Central memory CD4-positive, alpha-beta T cell (primary cell): ENCODE results near the gene SFMBT1.
A peak's percentile ranks its signal among the peaks of the same experiment; 100 is the strongest.
"Not testable (repeated sequence)": the region's sequence is repeated elsewhere in the genome, so short reads cannot be mapped to it uniquely, and the experiment has no call there.

ENCODE experiments used
- DNase-seq: peaks from one replicate; pipeline ENCODE4 v3.0.0; 2022

The SFMBT1 gene

GRCh38 chr3:53072653-53073552 lies 27.0 kb upstream of the SFMBT1 start:
- peak; percentile 85 for DNase-seq

- no peak for DNase-seq
Measured at GRCh38 chr3:53071882-53072431, 26.1 kb upstream of the SFMBT1 start.

- DNase-seq, result no peak
Measured at GRCh38 chr3:53069422-53070068, 23.7 kb upstream of the SFMBT1 start.

GRCh38 chr3:53068176-53068575 lies 22.3 kb upstream of the SFMBT1 start:
- DNase-seq, result no peak

GRCh38 chr3:53067567-53067966 lies 21.7 kb upstream of the SFMBT1 start:
- no peak for DNase-seq

GRCh38 chr3:53065841-53066480 lies 20.1 kb upstream of the SFMBT1 start:
- DNase-seq, result no peak

- no peak for DNase-seq
Measured at GRCh38 chr3:53062905-53063304, 17.0 kb upstream of the SFMBT1 start.

GRCh38 chr3:53056442-53056841 lies 10.6 kb upstream of the SFMBT1 start:
- no peak for DNase-seq

- DNase-seq, result not testable (repeated sequence)
Measured at GRCh38 chr3:53054233-53054632, 8.4 kb upstream of the SFMBT1 start.

GRCh38 chr3:53051929-53052328 lies 6.1 kb upstream of the SFMBT1 start:
- no peak for DNase-seq

- no peak for DNase-seq
Measured at GRCh38 chr3:53049987-53050386, 4.1 kb upstream of the SFMBT1 start.

GRCh38 chr3:53046171-53047170 lies 598 bp upstream of the SFMBT1 start:
- peak; percentile 57 for DNase-seq

- DNase-seq, result peak; percentile 68
Measured at GRCh38 chr3:53044711-53045517, 959 bp downstream of the SFMBT1 start.

- no peak for DNase-seq
Measured at GRCh38 chr3:53044371-53044710, 1.5 kb downstream of the SFMBT1 start.

- DNase-seq, result no peak
Measured at GRCh38 chr3:53043738-53044137, 2.1 kb downstream of the SFMBT1 start.

- no peak for DNase-seq
Measured at GRCh38 chr3:53042651-53043050, 3.2 kb downstream of the SFMBT1 start.

- DNase-seq, result no peak
Measured at GRCh38 chr3:53040351-53040820, 5.5 kb downstream of the SFMBT1 start.

GRCh38 chr3:53039376-53039752 lies 6.5 kb downstream of the SFMBT1 start:
- DNase-seq, result no peak

GRCh38 chr3:53038679-53039375 lies 7.0 kb downstream of the SFMBT1 start:
- no peak for DNase-seq

- peak; percentile 32 for DNase-seq
Measured at GRCh38 chr3:53035825-53036619, 9.9 kb downstream of the SFMBT1 start.
